ENCODE results near the gene AP1G2.

DNA sequence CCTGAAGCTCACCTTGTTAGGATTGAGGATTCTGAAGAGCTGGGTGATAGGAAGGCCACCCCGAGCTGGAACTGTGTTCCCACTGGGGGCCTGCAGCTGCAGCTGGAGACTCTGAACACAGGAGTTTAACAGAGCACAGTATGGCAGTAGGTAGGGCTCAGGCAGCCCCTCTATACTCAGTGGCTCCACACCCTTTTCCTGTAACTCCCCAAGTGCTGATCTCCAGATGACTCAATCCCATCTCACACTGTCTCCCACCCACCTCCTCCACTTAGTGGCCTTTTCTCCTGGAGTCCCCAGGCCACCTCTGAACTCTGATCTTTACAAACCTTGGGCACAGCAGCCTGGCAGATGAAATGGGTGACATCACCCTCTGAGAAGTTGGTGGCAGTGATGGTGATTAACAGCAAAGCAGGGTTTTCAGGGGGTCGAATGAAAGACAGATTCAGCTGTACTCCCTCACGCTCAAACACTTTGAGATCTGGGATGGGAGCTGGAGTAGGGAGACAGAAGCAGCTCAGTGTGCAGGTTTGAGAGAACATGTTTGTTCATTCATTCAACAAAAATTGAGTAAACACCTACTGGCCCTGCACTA is 7.6 kb downstream of the AP1G2 start:
- no peak for TF ChIP-seq EZH2phosphoT487 (IDR thresholded peaks at IDR 0.05; ENCODE audit: borderline replicate concordance, low read length)
- no peak for TF ChIP-seq CTCF (conservative IDR thresholded peaks at IDR 0.05; ENCODE audit: low read depth, low read length)
- no peak for TF ChIP-seq EZH2 (IDR thresholded peaks at IDR 0.05; ENCODE audit: low read length, unreplicated experiment)

All from PC-3 (cell line).